Measurements from ENCODE around the gene RPS6KB2.

- TF ChIP-seq POLR2A (IDR thresholded peaks at IDR 0.05) (no peak), EP300 (IDR thresholded peaks at IDR 0.05) (no peak)
These were observed 3.3 kb downstream of the RPS6KB2 start for GRCh38 chr11:67431346-67432249.

Measured in upper lobe of left lung (tissue), 4 donors.